WERI-Rb-1 (cell line): ENCODE measurements around the gene PELI2.

Source experiments
- DNase-seq: peaks from one replicate; pipeline ENCODE4 v3.0.0-alpha.2; 2020
- H3K27ac ChIP-seq: fragments of 250-450 bp; sonication (Bioruptor Pico); 2 replicates; pipeline ENCODE4 v1.5.1; 2020; ENCODE audit warnings: mild to moderate bottlenecking, moderate library complexity
- H3K27me3 ChIP-seq: fragments of 250-450 bp; sonication (Bioruptor Pico); 2 replicates; pipeline ENCODE4 v1.5.1; 2021; ENCODE audit warnings: mild to moderate bottlenecking, low read depth, moderate library complexity; ENCODE audit not compliant: insufficient read depth, severe bottlenecking
- H3K36me3 ChIP-seq: fragments of 250-450 bp; sonication (Bioruptor Pico); 2 replicates; pipeline ENCODE4 v1.5.1; 2020; ENCODE audit warnings: mild to moderate bottlenecking, moderate library complexity
- H3K4me3 ChIP-seq: 2 replicates; pipeline ENCODE4 v1.5.1; 2011; ENCODE audit warnings: low read depth, mild to moderate bottlenecking, control low read depth, low read length
- H3K9me3 ChIP-seq: fragments of 250-450 bp; sonication (Bioruptor Pico); 2 replicates; pipeline ENCODE4 v1.5.1; 2021; ENCODE audit warnings: mild to moderate bottlenecking, moderate library complexity; ENCODE audit not compliant: severe bottlenecking
- CTCF ChIP-seq: IDR thresholded peaks from 2 replicates; pipeline ENCODE4 v1.5.1; 2011; ENCODE audit warnings: low read depth, mild to moderate bottlenecking, control low read depth, inconsistent platforms, low read length

The PELI2 gene

GRCh38 chr14:56153267-56153666 lies 35.1 kb downstream of the PELI2 start:
- no peak for TF ChIP-seq CTCF
- Histone ChIP-seq H3K27me3 (no peaks in the 10 kb centered on the region), H3K9me3 (no peaks in the 10 kb centered on the region), H3K4me3 (no peak overlapping the region), H3K27ac (no peak overlapping the region), H3K36me3 (no peaks in the 10 kb centered on the region)
- DNase-seq, result no peak

DNA sequence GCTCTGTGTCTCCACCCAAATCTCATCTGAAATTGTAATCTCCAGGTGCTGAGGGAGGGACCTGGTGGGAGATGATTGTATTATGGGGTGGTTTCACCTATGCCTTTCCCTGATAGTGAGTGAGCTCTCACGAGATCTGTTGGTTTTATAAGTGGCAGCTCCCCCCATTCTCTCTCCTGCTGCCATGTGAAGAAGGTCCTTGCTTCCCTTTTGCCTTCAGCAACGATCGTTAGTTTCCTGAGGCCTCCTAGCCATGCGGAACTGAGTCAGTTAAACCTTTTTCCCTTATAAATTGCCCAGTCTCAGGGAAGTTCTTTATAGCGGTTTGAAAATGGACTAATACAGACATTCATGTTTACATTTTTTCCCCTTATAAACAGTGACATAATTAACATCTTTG lies 36.1 kb downstream of the PELI2 start:
- DNase-seq, result no peak
- Histone ChIP-seq H3K27me3 (no peaks in the 10 kb centered on the region), H3K4me3 (no peak overlapping the region), H3K9me3 (no peaks in the 10 kb centered on the region), H3K36me3 (no peaks in the 10 kb centered on the region), H3K27ac (no peak overlapping the region)
- no peak for TF ChIP-seq CTCF

DNA sequence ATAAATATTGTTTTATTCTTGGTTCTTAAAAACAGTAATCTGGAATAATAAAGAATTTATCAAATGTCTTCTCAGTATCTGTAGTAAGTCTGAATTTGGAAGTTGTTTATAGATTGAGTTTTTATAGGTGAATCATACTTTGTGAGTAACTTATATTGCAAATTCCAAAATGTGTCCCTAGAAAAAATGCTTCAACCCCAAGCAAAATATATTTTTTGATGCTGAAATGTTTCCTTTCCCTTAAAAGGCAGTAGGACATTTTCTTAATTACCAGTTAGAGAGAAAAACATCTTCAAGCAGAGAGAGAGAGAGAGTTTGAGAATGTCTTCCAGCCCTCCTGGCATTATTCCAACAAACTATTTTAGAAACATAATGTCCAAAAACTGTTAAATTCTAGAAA lies 37.9 kb downstream of the PELI2 start:
- H3K36me3 ChIP-seq, result no peaks in the 10 kb centered on the region
- no peaks in the 10 kb centered on the region for H3K9me3 ChIP-seq
- no peak overlapping the region for H3K4me3 ChIP-seq
- no peak for DNase-seq
- no peak overlapping the region for H3K27ac ChIP-seq
- no peak for TF ChIP-seq CTCF
- no peaks in the 10 kb centered on the region for H3K27me3 ChIP-seq

- no peaks in the 10 kb centered on the region for H3K36me3 ChIP-seq
- H3K9me3 ChIP-seq, result no peaks in the 10 kb centered on the region
- H3K4me3 ChIP-seq, result no peak overlapping the region
- no peak for DNase-seq
- TF ChIP-seq CTCF, result no peak
- H3K27me3 ChIP-seq, result no peaks in the 10 kb centered on the region
- H3K27ac ChIP-seq, result no peak overlapping the region
Observed at GRCh38 chr14:56159066-56159465, 40.9 kb downstream of the PELI2 start.

DNA sequence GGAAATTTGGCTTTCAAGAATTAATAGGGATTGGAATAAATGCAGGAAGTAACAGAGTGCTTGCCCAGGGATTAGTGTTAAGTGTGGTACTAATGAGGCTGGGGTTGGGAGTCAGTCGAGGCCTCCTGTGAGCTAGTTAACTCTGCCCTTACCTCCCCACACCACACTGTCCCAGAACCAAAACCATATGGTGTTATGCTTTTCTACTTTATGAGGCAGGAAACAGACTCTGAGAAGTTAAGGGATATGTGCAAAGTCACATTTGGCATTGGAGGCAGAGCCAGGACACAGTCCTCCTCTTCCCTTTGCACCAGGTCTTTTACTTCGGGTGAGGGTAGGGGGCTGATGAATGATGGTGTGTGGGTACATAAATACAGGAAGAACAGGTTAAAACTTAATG lies 41.9 kb downstream of the PELI2 start:
- DNase-seq, result peak; percentile 26
- Histone ChIP-seq H3K27me3 (no peaks in the 10 kb centered on the region), H3K9me3 (no peaks in the 10 kb centered on the region), H3K36me3 (no peaks in the 10 kb centered on the region), H3K27ac (no peak overlapping the region), H3K4me3 (no peak overlapping the region)
- no peak for TF ChIP-seq CTCF

DNA sequence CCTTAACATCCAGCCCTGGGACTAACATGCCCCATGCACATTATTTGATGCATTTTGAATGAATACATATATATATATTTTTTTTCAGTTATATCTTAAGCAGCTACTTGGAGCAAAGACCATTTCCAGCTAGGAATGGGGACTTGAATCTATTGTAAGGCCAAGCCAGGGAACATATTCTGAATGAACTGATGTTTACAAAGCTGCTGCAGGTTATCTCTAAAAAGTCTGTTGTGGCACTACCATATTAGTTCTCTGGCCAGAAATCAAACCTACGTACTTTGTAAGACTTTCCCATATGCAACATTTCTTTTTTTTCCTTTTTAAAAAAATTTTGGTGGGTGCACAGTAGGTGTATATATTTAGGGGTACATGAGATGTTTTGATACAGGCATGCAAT lies 43.4 kb downstream of the PELI2 start:
- Histone ChIP-seq H3K9me3 (no peaks in the 10 kb centered on the region), H3K27me3 (no peaks in the 10 kb centered on the region), H3K36me3 (no peaks in the 10 kb centered on the region), H3K4me3 (no peak overlapping the region), H3K27ac (no peak overlapping the region)
- no peak for TF ChIP-seq CTCF
- no peak for DNase-seq
